GM23248 (cell line): ENCODE data around the gene ABCC1. TPM values are rescaled to one million over a fixed set of nuclear protein-coding genes. Genes with fewer than 3 reads are reported as not detected.

Experiments used
- DNase-seq: peaks from one replicate; pipeline ENCODE4 v3.0.0-alpha.2; 2015
- H2AFZ ChIP-seq: fragments of 200-600 bp; sonication (generic); 2 replicates; pipeline ENCODE4 v1.6.1; 2016; ENCODE audit warnings: antibody characterized with exemption
- H3F3A ChIP-seq: fragments of 200-600 bp; sonication (generic); 2 replicates; pipeline ENCODE4 v1.6.1; 2016; ENCODE audit warnings: mild to moderate bottlenecking, antibody characterized with exemption, mixed run types; ENCODE audit not compliant: insufficient read depth
- H3K27ac ChIP-seq: fragments of 200-600 bp; sonication (generic); 2 replicates; pipeline ENCODE4 v1.5.1; 2016; ENCODE audit warnings: mild to moderate bottlenecking
- H3K27me3 ChIP-seq: fragments of 200-600 bp; sonication (generic); replicated peaks from 2 replicates; pipeline ENCODE4 v1.6.1; 2016; ENCODE audit warnings: mild to moderate bottlenecking; ENCODE audit not compliant: insufficient read depth
- H3K36me3 ChIP-seq: fragments of 200-600 bp; sonication (generic); 2 replicates; pipeline ENCODE4 v1.6.1; 2016; ENCODE audit warnings: low read depth, mild to moderate bottlenecking
- H3K4me1 ChIP-seq: fragments of 200-600 bp; sonication (generic); 2 replicates; pipeline ENCODE4 v1.6.1; 2016; ENCODE audit warnings: mild to moderate bottlenecking; ENCODE audit not compliant: insufficient read depth
- H3K4me2 ChIP-seq: fragments of 200-600 bp; sonication (generic); one replicate; pipeline ENCODE4 v1.6.1; 2016; ENCODE audit warnings: mild to moderate bottlenecking; ENCODE audit not compliant: unreplicated experiment
- H3K4me3 ChIP-seq: fragments of 200-600 bp; sonication (generic); 2 replicates; pipeline ENCODE4 v1.5.1; 2016; ENCODE audit warnings: mild to moderate bottlenecking
- H3K79me2 ChIP-seq: fragments of 200-600 bp; sonication (generic); 2 replicates; pipeline ENCODE4 v1.6.1; 2016; ENCODE audit warnings: mild to moderate bottlenecking; ENCODE audit not compliant: insufficient read depth
- H3K9ac ChIP-seq: fragments of 200-600 bp; sonication (generic); 2 replicates; pipeline ENCODE4 v1.6.1; 2016; ENCODE audit warnings: mild to moderate bottlenecking
- H3K9me2 ChIP-seq: fragments of 200-600 bp; sonication (generic); 2 replicates; pipeline ENCODE4 v1.6.1; 2016; ENCODE audit warnings: mixed run types, mild to moderate bottlenecking, moderate library complexity; ENCODE audit not compliant: insufficient read depth
- H3K9me3 ChIP-seq: fragments of 200-600 bp; sonication (generic); one replicate; pipeline ENCODE4 v1.6.1; 2017; ENCODE audit warnings: low read depth
- H4K20me1 ChIP-seq: fragments of 200-600 bp; sonication (generic); 2 replicates; pipeline ENCODE4 v1.6.0; 2016; ENCODE audit not compliant: insufficient read depth
- EZH2 ChIP-seq: fragments of 200-600 bp; sonication (generic); IDR thresholded peaks from 2 replicates; pipeline ENCODE4 v1.6.1; 2018; ENCODE audit warnings: antibody characterized with exemption, mild to moderate bottlenecking; ENCODE audit not compliant: insufficient read depth, poor library complexity, severe bottlenecking
- EZH2phosphoT487 ChIP-seq: fragments of 200-600 bp; sonication (generic); IDR thresholded peaks from 2 replicates; pipeline ENCODE4 v1.6.1; 2018; ENCODE audit warnings: antibody characterized with exemption, moderate library complexity, mild to moderate bottlenecking, low read depth; ENCODE audit not compliant: insufficient read depth
- WGBS, 2 experiments: methylation state at CpG; one replicate each; pipeline ENCODE4 v1.1.6; 2015 to 2017; ENCODE audit warnings: low lambda C conversion rate in 2 of 2, low coverage in 1 of 2; ENCODE audit errors: missing lambda C conversion rate in 2 of 2; 5-methylcytosine and 5-hydroxymethylcytosine counted together
- in situ Hi-C: fragments of 300-500 bp; cut with MboI; formaldehyde crosslinking; loops from 2 replicates; pipeline ENCODE4 v1.15.0; 2020
- polyA plus RNA-seq: library from polyadenylated mRNA; unstranded; fragments of >200 nt; fragmentation: Nextera tagmentation; extraction: Ambion mirVana; gene quantifications from 2 replicates; pipeline ENCODE4 v1.2.1, GENCODE V29; 2016
- total RNA-seq: library from RNA; depleted of rRNA; stranded (reverse); fragments of >200 nt; shearing (Covaris generic); gene quantifications from 2 replicates; pipeline ENCODE4 v1.2.3, GENCODE V29; 2014

ABCC1 gene
- total and polyA plus RNA-seq, 2 experiments from 2014 or later: 16.2 to 25.5 TPM

GRCh38 chr16:16163109-16163508, 213.7 kb downstream of the ABCC1 start:
- no peak overlapping the region for H3K4me3 ChIP-seq
- H3K9me3 ChIP-seq: no peaks in the 10 kb centered on the region
- WGBS, 2 experiments: 63 to 71% methylated on average over 4 of the region's 4 CpGs
- in situ Hi-C loops: no loop called here
- no peaks in the 10 kb centered on the region for H3K9me2 ChIP-seq
- H3F3A ChIP-seq: no peaks in the 10 kb centered on the region
- H3K4me1 ChIP-seq: no peaks in the 10 kb centered on the region
- no peaks in the 10 kb centered on the region for H3K27me3 ChIP-seq
- no peak overlapping the region for H3K27ac ChIP-seq
- TF ChIP-seq EZH2 (no peak), EZH2phosphoT487 (no peak)
- no peaks in the 10 kb centered on the region for H4K20me1 ChIP-seq
- H3K36me3 ChIP-seq: no peaks in the 10 kb centered on the region
- H3K79me2 ChIP-seq: no peaks in the 10 kb centered on the region
- no peak for DNase-seq
- H3K4me2 ChIP-seq: no peak overlapping the region
- no peak overlapping the region for H2AFZ ChIP-seq
- H3K9ac ChIP-seq: no peak overlapping the region

GRCh38 chr16:16163571-16163970, 214.2 kb downstream of the ABCC1 start:
- Histone ChIP-seq H3F3A (no peaks in the 10 kb centered on the region), H3K4me3 (no peak overlapping the region), H2AFZ (no peak overlapping the region), H3K9ac (no peak overlapping the region), H3K36me3 (no peaks in the 10 kb centered on the region), H3K27me3 (no peaks in the 10 kb centered on the region), H3K9me2 (no peaks in the 10 kb centered on the region), H3K79me2 (no peaks in the 10 kb centered on the region), H3K4me1 (no peaks in the 10 kb centered on the region), H3K9me3 (no peaks in the 10 kb centered on the region), H4K20me1 (no peaks in the 10 kb centered on the region), H3K4me2 (no peak overlapping the region), H3K27ac (no peak overlapping the region)
- TF ChIP-seq EZH2phosphoT487 (no peak), EZH2 (no peak)
- 81 to 84% methylated on average over 5 of the region's 5 CpGs for WGBS, 2 experiments
- in situ Hi-C loops: no loop called here
- no peak for DNase-seq

- WGBS, 2 experiments: 52 to 53% methylated on average over 3 of the region's 3 CpGs
- H3K9me2 ChIP-seq: no peaks in the 10 kb centered on the region
- no peaks in the 10 kb centered on the region for H3K9me3 ChIP-seq
- H4K20me1 ChIP-seq: no peaks in the 10 kb centered on the region
- H3K27me3 ChIP-seq: no peaks in the 10 kb centered on the region
- in situ Hi-C loops: no loop called here
- no peak overlapping the region for H3K4me3 ChIP-seq
- no peaks in the 10 kb centered on the region for H3F3A ChIP-seq
- H2AFZ ChIP-seq: no peak overlapping the region
- H3K27ac ChIP-seq: no peak overlapping the region
- H3K4me1 ChIP-seq: no peaks in the 10 kb centered on the region
- no peaks in the 10 kb centered on the region for H3K79me2 ChIP-seq
- no peak overlapping the region for H3K4me2 ChIP-seq
- no peak overlapping the region for H3K9ac ChIP-seq
- DNase-seq: no peak
- H3K36me3 ChIP-seq: no peaks in the 10 kb centered on the region
- TF ChIP-seq EZH2phosphoT487 (no peak), EZH2 (no peak)
These were observed 214.8 kb downstream of the ABCC1 start for GRCh38 chr16:16164243-16164642.

GRCh38 chr16:16166085-16166484, 216.7 kb downstream of the ABCC1 start:
- in situ Hi-C loops: no loop called here
- no peak overlapping the region for H3K4me3 ChIP-seq
- no peaks in the 10 kb centered on the region for H3K27me3 ChIP-seq
- H3K9me3 ChIP-seq: no peaks in the 10 kb centered on the region
- no peaks in the 10 kb centered on the region for H4K20me1 ChIP-seq
- H3K27ac ChIP-seq: no peak overlapping the region
- DNase-seq: no peak
- WGBS, 2 experiments: 68 to 76% methylated on average over 7 of the region's 7 CpGs
- no peaks in the 10 kb centered on the region for H3F3A ChIP-seq
- H3K9ac ChIP-seq: no peak overlapping the region
- no peaks in the 10 kb centered on the region for H3K79me2 ChIP-seq
- H3K36me3 ChIP-seq: no peaks in the 10 kb centered on the region
- H3K9me2 ChIP-seq: no peaks in the 10 kb centered on the region
- H3K4me2 ChIP-seq: no peak overlapping the region
- TF ChIP-seq EZH2phosphoT487 (no peak), EZH2 (no peak)
- H3K4me1 ChIP-seq: no peaks in the 10 kb centered on the region
- no peak overlapping the region for H2AFZ ChIP-seq

- no peaks in the 10 kb centered on the region for H4K20me1 ChIP-seq
- H3K9ac ChIP-seq: no peak overlapping the region
- WGBS, 2 experiments: 29 to 30% methylated on average over 2 of the region's 2 CpGs
- H3K36me3 ChIP-seq: no peaks in the 10 kb centered on the region
- H3K79me2 ChIP-seq: no peaks in the 10 kb centered on the region
- no peak overlapping the region for H3K4me2 ChIP-seq
- no peaks in the 10 kb centered on the region for H3F3A ChIP-seq
- no peak overlapping the region for H3K27ac ChIP-seq
- no peaks in the 10 kb centered on the region for H3K9me2 ChIP-seq
- TF ChIP-seq EZH2: no peak
- no peak for TF ChIP-seq EZH2phosphoT487
- no peaks in the 10 kb centered on the region for H3K9me3 ChIP-seq
- H3K4me3 ChIP-seq: no peak overlapping the region
- in situ Hi-C loops: no loop called here
- H3K4me1 ChIP-seq: no peaks in the 10 kb centered on the region
- no peak overlapping the region for H2AFZ ChIP-seq
- H3K27me3 ChIP-seq: no peaks in the 10 kb centered on the region
- no peak for DNase-seq
These were observed 217.5 kb downstream of the ABCC1 start for GRCh38 chr16:16166949-16167348.
